Smooth muscle cell (in vitro differentiated cells): Measurements from ENCODE around the gene DENND1C. TPM values are rescaled to one million over a fixed set of nuclear protein-coding genes. Genes with fewer than 3 reads are reported as not detected.

Experiments used
- DNase-seq: peaks from one replicate; lab custom pipeline; 2025; ENCODE audit not compliant: unreplicated experiment; lab: John Stamatoyannopoulos, UW
- H2AFZ ChIP-seq: fragments of 200-600 bp; sonication (generic); 2 replicates; pipeline ENCODE4 v1.6.0; 2016; ENCODE audit warnings: antibody characterized with exemption, low read depth, mild to moderate bottlenecking
- H3F3A ChIP-seq: fragments of 200-600 bp; sonication (generic); 2 replicates; pipeline ENCODE4 v1.6.0; 2017; ENCODE audit warnings: antibody characterized with exemption, low read depth
- H3K27ac ChIP-seq: fragments of 200-600 bp; sonication (generic); 2 replicates; pipeline ENCODE4 v1.5.1; 2016; ENCODE audit warnings: low read depth, mild to moderate bottlenecking
- H3K27me3 ChIP-seq: fragments of 200-600 bp; sonication (generic); 2 replicates; pipeline ENCODE4 v1.6.1; 2016; ENCODE audit warnings: low read depth, mild to moderate bottlenecking
- H3K36me3 ChIP-seq: fragments of 200-600 bp; sonication (generic); 2 replicates; pipeline ENCODE4 v1.5.1; 2016; ENCODE audit warnings: low read depth
- H3K4me1 ChIP-seq: fragments of 200-600 bp; sonication (generic); 2 replicates; pipeline ENCODE4 v1.5.1; 2016; ENCODE audit warnings: low read depth
- H3K4me2 ChIP-seq: fragments of 200-600 bp; sonication (generic); 2 replicates; pipeline ENCODE4 v1.6.0; 2016; ENCODE audit warnings: mild to moderate bottlenecking
- H3K4me3 ChIP-seq: fragments of 200-600 bp; sonication (generic); 2 replicates; pipeline ENCODE4 v1.5.1; 2016; ENCODE audit warnings: mild to moderate bottlenecking
- H3K79me2 ChIP-seq: fragments of 200-600 bp; sonication (generic); 2 replicates; pipeline ENCODE4 v1.6.0; 2016; ENCODE audit warnings: low read depth, mild to moderate bottlenecking
- H3K9ac ChIP-seq: fragments of 200-600 bp; sonication (generic); 2 replicates; pipeline ENCODE4 v1.6.0; 2016; ENCODE audit warnings: low read depth
- H3K9me3 ChIP-seq: fragments of 200-600 bp; sonication (generic); replicated peaks from 2 replicates; pipeline ENCODE4 v1.5.1; 2016; ENCODE audit warnings: low read depth
- H4K20me1 ChIP-seq: fragments of 200-600 bp; sonication (generic); 2 replicates; pipeline ENCODE4 v1.6.0; 2016; ENCODE audit warnings: low read depth
- WGBS: methylation state at CpG from one replicate; pipeline ENCODE4 v1.1.7; 2016; ENCODE audit warnings: low lambda C conversion rate; 5-methylcytosine and 5-hydroxymethylcytosine counted together
- polyA plus RNA-seq: library from polyadenylated mRNA; unstranded; fragments of >200 nt; fragmentation: Nextera tagmentation; extraction: Ambion mirVana; gene quantifications from 2 replicates; pipeline ENCODE4 v1.2.1, GENCODE V29; 2016
- total RNA-seq: library from RNA; depleted of rRNA; stranded (reverse); fragments of >200 nt; gene quantifications from 2 replicates; pipeline ENCODE4 v1.2.3, GENCODE V29; 2014
- TF ChIP-seq, protein P1 (sequence below): fragments of 200-600 bp; sonication (generic); IDR thresholded peaks from 2 replicates; pipeline ENCODE4 v1.5.1; 2017; ENCODE audit warnings: borderline replicate concordance, mild to moderate bottlenecking, antibody characterized with exemption; ENCODE audit not compliant: insufficient read depth, poor library complexity, severe bottlenecking

Gene DENND1C
- total and polyA plus RNA-seq, 2 experiments from 2014 or later, result 0.67 TPM; not detected in 1

GRCh38 chr19:6498294-6499036 is 16.9 kb upstream of the DENND1C start:
- Histone ChIP-seq H3K9ac (no peak overlapping the region), H3K4me2 (no peak overlapping the region), H3K27ac (no peak overlapping the region), H3K79me2 (no peaks in the 10 kb centered on the region), H3K4me1 (peaks cover 7% of the 10 kb centered on the region), H3K36me3 (no peaks in the 10 kb centered on the region), H3K27me3 (peaks cover 44% of the 10 kb centered on the region), H4K20me1 (no peaks in the 10 kb centered on the region), H3K4me3 (no peak overlapping the region), H2AFZ (no peak overlapping the region), H3F3A (no peaks in the 10 kb centered on the region), H3K9me3 (no peaks in the 10 kb centered on the region)
- DNase-seq, result no peak
- 82% methylated on average over 7 of the region's 7 CpGs for WGBS
- TF ChIP-seq, protein P1, sequence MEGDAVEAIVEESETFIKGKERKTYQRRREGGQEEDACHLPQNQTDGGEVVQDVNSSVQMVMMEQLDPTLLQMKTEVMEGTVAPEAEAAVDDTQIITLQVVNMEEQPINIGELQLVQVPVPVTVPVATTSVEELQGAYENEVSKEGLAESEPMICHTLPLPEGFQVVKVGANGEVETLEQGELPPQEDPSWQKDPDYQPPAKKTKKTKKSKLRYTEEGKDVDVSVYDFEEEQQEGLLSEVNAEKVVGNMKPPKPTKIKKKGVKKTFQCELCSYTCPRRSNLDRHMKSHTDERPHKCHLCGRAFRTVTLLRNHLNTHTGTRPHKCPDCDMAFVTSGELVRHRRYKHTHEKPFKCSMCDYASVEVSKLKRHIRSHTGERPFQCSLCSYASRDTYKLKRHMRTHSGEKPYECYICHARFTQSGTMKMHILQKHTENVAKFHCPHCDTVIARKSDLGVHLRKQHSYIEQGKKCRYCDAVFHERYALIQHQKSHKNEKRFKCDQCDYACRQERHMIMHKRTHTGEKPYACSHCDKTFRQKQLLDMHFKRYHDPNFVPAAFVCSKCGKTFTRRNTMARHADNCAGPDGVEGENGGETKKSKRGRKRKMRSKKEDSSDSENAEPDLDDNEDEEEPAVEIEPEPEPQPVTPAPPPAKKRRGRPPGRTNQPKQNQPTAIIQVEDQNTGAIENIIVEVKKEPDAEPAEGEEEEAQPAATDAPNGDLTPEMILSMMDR, result no peak

GRCh38 chr19:6495947-6496346 is 14.4 kb upstream of the DENND1C start:
- H3K4me1 ChIP-seq, result no peaks in the 10 kb centered on the region
- H3K27ac ChIP-seq, result no peak overlapping the region
- WGBS, result 97% methylated on average over 19 of the region's 19 CpGs
- H3F3A ChIP-seq, result no peaks in the 10 kb centered on the region
- H3K36me3 ChIP-seq, result no peaks in the 10 kb centered on the region
- H3K4me2 ChIP-seq, result no peak overlapping the region
- no peaks in the 10 kb centered on the region for H3K79me2 ChIP-seq
- H3K9ac ChIP-seq, result no peak overlapping the region
- H4K20me1 ChIP-seq, result no peaks in the 10 kb centered on the region
- TF ChIP-seq, protein P1, result no peak
- no peaks in the 10 kb centered on the region for H3K9me3 ChIP-seq
- H3K27me3 ChIP-seq, result peaks cover 19% of the 10 kb centered on the region
- no peak for DNase-seq
- H2AFZ ChIP-seq, result no peak overlapping the region
- H3K4me3 ChIP-seq, result no peak overlapping the region

DNA sequence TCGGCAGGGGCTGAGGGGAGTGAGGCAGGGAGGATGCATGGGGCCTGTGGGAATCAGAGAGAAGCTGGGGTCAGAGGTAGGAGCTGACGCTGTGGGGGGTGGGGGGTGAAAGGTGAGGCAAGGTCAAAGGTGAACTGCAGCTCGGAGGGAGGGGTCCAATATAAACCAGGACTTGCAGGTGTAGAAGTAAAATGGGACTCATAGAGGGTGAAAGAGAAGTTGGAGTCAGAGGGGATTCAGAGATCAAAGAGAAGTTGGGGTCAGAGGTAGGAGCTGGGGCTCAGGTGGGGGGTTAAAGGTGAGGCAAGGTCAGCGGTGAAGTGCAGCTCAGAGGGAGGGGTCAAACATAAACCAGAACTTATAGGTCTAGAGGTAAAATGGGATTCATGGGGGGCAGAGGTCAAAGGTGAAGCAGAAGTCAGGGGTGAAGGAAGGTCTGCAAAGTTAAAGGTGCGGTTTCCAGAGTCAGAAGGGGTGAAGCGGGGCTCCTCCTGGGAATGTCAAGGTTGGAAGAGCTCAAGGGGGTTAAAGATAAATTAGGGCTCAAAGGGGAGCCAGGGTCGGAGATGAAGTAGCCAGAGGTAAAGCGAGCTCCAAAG is 12.9 kb upstream of the DENND1C start:
- Histone ChIP-seq H4K20me1 (no peaks in the 10 kb centered on the region), H3K79me2 (no peaks in the 10 kb centered on the region), H2AFZ (no peak overlapping the region), H3K4me1 (no peaks in the 10 kb centered on the region), H3K4me3 (no peak overlapping the region), H3K27me3 (peaks cover 5% of the 10 kb centered on the region), H3K27ac (no peak overlapping the region), H3K4me2 (no peak overlapping the region), H3F3A (no peaks in the 10 kb centered on the region), H3K9me3 (no peaks in the 10 kb centered on the region), H3K36me3 (no peaks in the 10 kb centered on the region), H3K9ac (no peak overlapping the region)
- TF ChIP-seq, protein P1, result no peak
- DNase-seq, result no peak
- WGBS, result 91% methylated on average over 8 of the region's 8 CpGs
